ENCODE results near the gene SLITRK1. TPM values are rescaled to one million over a fixed set of nuclear protein-coding genes. Genes with fewer than 3 reads are reported as not detected.
A peak's percentile ranks its signal among the peaks of the same experiment; 100 is the strongest.

SLITRK1 gene
- total and polyA plus RNA-seq, 2 donors (not counting 1 experiment from before 2014, with no cell fraction given) = 0.02 TPM; not detected in 1

GRCh38 chr13:83845106-83845505 is 37.2 kb downstream of the SLITRK1 start:
- no peak overlapping the region for H3K4me3 ChIP-seq (replicated peaks in 1 of 4; ENCODE audit: control extremely low read depth in 1 of 4, insufficient read depth in 1 of 4, low read depth in 3 of 4, low read length in 4 of 4)
- H2AFZ ChIP-seq (ENCODE audit: low read length) = no peak overlapping the region
- H3K36me3 ChIP-seq (ENCODE audit: control insufficient read depth, insufficient read depth, low read length) = no peaks in the 10 kb centered on the region
- H3K4me2 ChIP-seq (ENCODE audit: extremely low read depth, insufficient read depth, low read length) = no peak overlapping the region
- H3K9ac ChIP-seq (ENCODE audit: insufficient read depth, low read length) = no peak overlapping the region
- no peaks in the 10 kb centered on the region for H3K27me3 ChIP-seq (ENCODE audit: control insufficient read depth, insufficient read depth, low read length)
- no peaks in the 10 kb centered on the region for H3K4me1 ChIP-seq (ENCODE audit: control insufficient read depth, extremely low read depth, insufficient read depth, low read length)
- no peaks in the 10 kb centered on the region for H4K20me1 ChIP-seq (ENCODE audit: control insufficient read depth, extremely low read depth, insufficient read depth, low read length)
- TF ChIP-seq, protein P1, sequence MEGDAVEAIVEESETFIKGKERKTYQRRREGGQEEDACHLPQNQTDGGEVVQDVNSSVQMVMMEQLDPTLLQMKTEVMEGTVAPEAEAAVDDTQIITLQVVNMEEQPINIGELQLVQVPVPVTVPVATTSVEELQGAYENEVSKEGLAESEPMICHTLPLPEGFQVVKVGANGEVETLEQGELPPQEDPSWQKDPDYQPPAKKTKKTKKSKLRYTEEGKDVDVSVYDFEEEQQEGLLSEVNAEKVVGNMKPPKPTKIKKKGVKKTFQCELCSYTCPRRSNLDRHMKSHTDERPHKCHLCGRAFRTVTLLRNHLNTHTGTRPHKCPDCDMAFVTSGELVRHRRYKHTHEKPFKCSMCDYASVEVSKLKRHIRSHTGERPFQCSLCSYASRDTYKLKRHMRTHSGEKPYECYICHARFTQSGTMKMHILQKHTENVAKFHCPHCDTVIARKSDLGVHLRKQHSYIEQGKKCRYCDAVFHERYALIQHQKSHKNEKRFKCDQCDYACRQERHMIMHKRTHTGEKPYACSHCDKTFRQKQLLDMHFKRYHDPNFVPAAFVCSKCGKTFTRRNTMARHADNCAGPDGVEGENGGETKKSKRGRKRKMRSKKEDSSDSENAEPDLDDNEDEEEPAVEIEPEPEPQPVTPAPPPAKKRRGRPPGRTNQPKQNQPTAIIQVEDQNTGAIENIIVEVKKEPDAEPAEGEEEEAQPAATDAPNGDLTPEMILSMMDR (conservative IDR thresholded peaks at IDR 0.05 in 1 of 2, IDR thresholded peaks at IDR 0.05 in 1 of 2; ENCODE audit: low read depth in 1 of 2, low read length in 2 of 2) = no peak
- TF ChIP-seq EZH2 (IDR thresholded peaks at IDR 0.05; ENCODE audit: low read length, missing control alignments) = no peak
- H3K27ac ChIP-seq (ENCODE audit: insufficient read depth, low read length) = no peak overlapping the region
- no peaks in the 10 kb centered on the region for H3K79me2 ChIP-seq (ENCODE audit: control insufficient read depth, insufficient read depth, low read length)
- peak in 1 of 2 donors; percentile 60 for DNase-seq (ENCODE audit: low read depth in 2 of 2)
- H3K9me3 ChIP-seq (ENCODE audit: control insufficient read depth, insufficient read depth, low read depth, low read length) = no peaks in the 10 kb centered on the region

- Histone ChIP-seq H3K27ac (ENCODE audit: insufficient read depth, low read length) (no peak overlapping the region), H3K4me3 (replicated peaks in 1 of 4; ENCODE audit: control extremely low read depth in 1 of 4, insufficient read depth in 1 of 4, low read depth in 3 of 4, low read length in 4 of 4) (no peak overlapping the region), H3K9ac (ENCODE audit: insufficient read depth, low read length) (no peak overlapping the region), H3K9me3 (ENCODE audit: control insufficient read depth, insufficient read depth, low read depth, low read length) (no peaks in the 10 kb centered on the region), H3K27me3 (ENCODE audit: control insufficient read depth, insufficient read depth, low read length) (no peaks in the 10 kb centered on the region), H3K4me2 (ENCODE audit: extremely low read depth, insufficient read depth, low read length) (no peak overlapping the region), H3K4me1 (ENCODE audit: control insufficient read depth, extremely low read depth, insufficient read depth, low read length) (no peaks in the 10 kb centered on the region), H3K36me3 (ENCODE audit: control insufficient read depth, insufficient read depth, low read length) (no peaks in the 10 kb centered on the region), H2AFZ (ENCODE audit: low read length) (no peak overlapping the region), H4K20me1 (ENCODE audit: control insufficient read depth, extremely low read depth, insufficient read depth, low read length) (no peaks in the 10 kb centered on the region), H3K79me2 (ENCODE audit: control insufficient read depth, insufficient read depth, low read length) (no peaks in the 10 kb centered on the region)
- TF ChIP-seq, protein P1 (conservative IDR thresholded peaks at IDR 0.05 in 1 of 2, IDR thresholded peaks at IDR 0.05 in 1 of 2; ENCODE audit: low read depth in 1 of 2, low read length in 2 of 2) = no peak
- DNase-seq (ENCODE audit: low read depth in 2 of 2) = no peak
These were observed 43.1 kb downstream of the SLITRK1 start for GRCh38 chr13:83839146-83839545.

DNA sequence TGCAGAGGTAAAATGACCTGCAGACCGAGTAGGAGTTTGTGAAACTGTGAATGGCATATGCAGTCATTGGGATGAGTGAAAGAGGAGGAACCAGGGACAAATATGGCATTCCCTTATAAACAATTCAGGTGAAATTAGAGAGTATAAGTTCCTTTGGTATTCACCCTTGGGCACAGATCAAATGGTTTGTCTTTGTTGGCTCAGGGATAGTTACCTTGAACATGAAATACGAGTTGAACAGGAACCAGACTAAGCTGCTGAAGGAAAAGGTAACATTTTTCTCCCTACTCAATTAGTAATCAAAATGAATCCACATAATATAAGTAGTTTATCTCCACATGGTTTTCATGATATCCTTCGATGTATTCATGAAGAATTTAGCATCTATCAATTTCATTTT is 50.5 kb downstream of the SLITRK1 start:
- TF ChIP-seq EZH2 (IDR thresholded peaks at IDR 0.05; ENCODE audit: low read length, missing control alignments) = no peak
- TF ChIP-seq, protein P1 (conservative IDR thresholded peaks at IDR 0.05 in 1 of 2, IDR thresholded peaks at IDR 0.05 in 1 of 2; ENCODE audit: low read depth in 1 of 2, low read length in 2 of 2) = no peak
- no peak for DNase-seq (ENCODE audit: low read depth in 2 of 2)
- no peak overlapping the region for H3K4me2 ChIP-seq (ENCODE audit: extremely low read depth, insufficient read depth, low read length)
- H3K27me3 ChIP-seq (ENCODE audit: control insufficient read depth, insufficient read depth, low read length) = no peaks in the 10 kb centered on the region
- H2AFZ ChIP-seq (ENCODE audit: low read length) = no peak overlapping the region
- H3K36me3 ChIP-seq (ENCODE audit: control insufficient read depth, insufficient read depth, low read length) = no peaks in the 10 kb centered on the region
- H4K20me1 ChIP-seq (ENCODE audit: control insufficient read depth, extremely low read depth, insufficient read depth, low read length) = no peaks in the 10 kb centered on the region
- H3K79me2 ChIP-seq (ENCODE audit: control insufficient read depth, insufficient read depth, low read length) = no peaks in the 10 kb centered on the region
- H3K4me1 ChIP-seq (ENCODE audit: control insufficient read depth, extremely low read depth, insufficient read depth, low read length) = no peaks in the 10 kb centered on the region
- H3K9me3 ChIP-seq (ENCODE audit: control insufficient read depth, insufficient read depth, low read depth, low read length) = no peaks in the 10 kb centered on the region
- no peak overlapping the region for H3K9ac ChIP-seq (ENCODE audit: insufficient read depth, low read length)
- no peak overlapping the region for H3K27ac ChIP-seq (ENCODE audit: insufficient read depth, low read length)
- no peak overlapping the region for H3K4me3 ChIP-seq (replicated peaks in 1 of 4; ENCODE audit: control extremely low read depth in 1 of 4, insufficient read depth in 1 of 4, low read depth in 3 of 4, low read length in 4 of 4)
